Measurements from ENCODE around the gene HSD11B1.
A peak's percentile ranks its signal among the peaks of the same experiment; 100 is the strongest.

HSD11B1 gene

GRCh38 chr1:209704584-209704983 lies at the start of gene HSD11B1:
Gene HSD11B1 (plus strand): TSS chr1:209704846. CDS start chr1:209704943, 97 bp downstream.
- peak; percentile 87 for DNase-seq (ENCODE audit: low read depth)
- TF ChIP-seq CTCF (IDR thresholded peaks at IDR 0.05; ENCODE audit: control insufficient read depth, insufficient read depth, low read depth, low read length, missing control alignments): no peak
- no peak within 1 kb of the TSS for H3K4me3 ChIP-seq (ENCODE audit: control insufficient read depth, low read depth, low read length)

GRCh38 chr1:209655411-209656231 lies 49.0 kb upstream of the HSD11B1 start:
- no peak for DNase-seq (ENCODE audit: low read depth)
- no peak overlapping the region for H3K4me3 ChIP-seq (ENCODE audit: control insufficient read depth, low read depth, low read length)
- TF ChIP-seq CTCF (IDR thresholded peaks at IDR 0.05; ENCODE audit: control insufficient read depth, insufficient read depth, low read depth, low read length, missing control alignments): no peak

- no peak overlapping the region for H3K4me3 ChIP-seq (ENCODE audit: control insufficient read depth, low read depth, low read length)
- TF ChIP-seq CTCF (IDR thresholded peaks at IDR 0.05; ENCODE audit: control insufficient read depth, insufficient read depth, low read depth, low read length, missing control alignments): no peak
- DNase-seq (ENCODE audit: low read depth): no peak
Measured at GRCh38 chr1:209657140-209657879, 47.3 kb upstream of the HSD11B1 start.

GRCh38 chr1:209657918-209658317 lies 46.7 kb upstream of the HSD11B1 start:
- no peak overlapping the region for H3K4me3 ChIP-seq (ENCODE audit: control insufficient read depth, low read depth, low read length)
- no peak for DNase-seq (ENCODE audit: low read depth)
- TF ChIP-seq CTCF (IDR thresholded peaks at IDR 0.05; ENCODE audit: control insufficient read depth, insufficient read depth, low read depth, low read length, missing control alignments): no peak

- no peak for TF ChIP-seq CTCF (IDR thresholded peaks at IDR 0.05; ENCODE audit: control insufficient read depth, insufficient read depth, low read depth, low read length, missing control alignments)
- DNase-seq (ENCODE audit: low read depth): no peak
- H3K4me3 ChIP-seq (ENCODE audit: control insufficient read depth, low read depth, low read length): no peak overlapping the region
Measured at GRCh38 chr1:209659909-209660308, 44.7 kb upstream of the HSD11B1 start.

GRCh38 chr1:209661071-209661470 lies 43.6 kb upstream of the HSD11B1 start:
- DNase-seq (ENCODE audit: low read depth): no peak
- no peak for TF ChIP-seq CTCF (IDR thresholded peaks at IDR 0.05; ENCODE audit: control insufficient read depth, insufficient read depth, low read depth, low read length, missing control alignments)

More at GRCh38 chr1:209661071-209661470, 43.6 kb upstream of the HSD11B1 start:
- H3K4me3 ChIP-seq (ENCODE audit: control insufficient read depth, low read depth, low read length): no peak overlapping the region

Data from AG09309 (cell line).